Small intestine (tissue), 7 donors: ENCODE measurements around the gene MAP1B. TPM values are rescaled to one million over a fixed set of nuclear protein-coding genes. Genes with fewer than 3 reads are reported as not detected.

ENCODE experiments used
- DNase-seq, 2 donors: peaks; one replicate each; pipeline versions ENCODE4 v3.0.0 to v3.0.0-alpha.2; 2013
- FAIRE-seq: peaks from 2 replicates; lab custom pipeline; 2012; peaks lifted over from hg19 to GRCh38; lab: Jason Lieb, UNC
- H3K27ac ChIP-seq, 3 donors: one replicate each; pipeline ENCODE4 v1.5.1; 2013; ENCODE audit warnings: low read length in 2 of 3, mild to moderate bottlenecking in 2 of 3, control low read depth in 1 of 3, inconsistent platforms in 1 of 3, low read depth in 1 of 3, moderate library complexity in 1 of 3
- H3K27me3 ChIP-seq, 3 donors: one replicate each; pipeline ENCODE4 v1.6.1; 2013; ENCODE audit warnings: low read length in 3 of 3, inconsistent platforms in 1 of 3; ENCODE audit not compliant: control insufficient read depth in 3 of 3, insufficient read depth in 3 of 3
- H3K36me3 ChIP-seq, 3 donors: one replicate each; pipeline ENCODE4 v1.6.1; 2013; ENCODE audit warnings: low read length in 3 of 3, inconsistent platforms in 1 of 3, low read depth in 1 of 3, mild to moderate bottlenecking in 1 of 3, moderate library complexity in 1 of 3; ENCODE audit not compliant: control insufficient read depth in 3 of 3, insufficient read depth in 2 of 3
- H3K4me1 ChIP-seq, 3 donors: one replicate each; pipeline ENCODE4 v1.6.1; 2013; ENCODE audit warnings: low read length in 2 of 3, inconsistent platforms in 1 of 3, low read depth in 1 of 3, mild to moderate bottlenecking in 1 of 3, moderate library complexity in 1 of 3; ENCODE audit not compliant: control insufficient read depth in 3 of 3, insufficient read depth in 2 of 3
- H3K4me3 ChIP-seq, 3 donors: one replicate each; pipeline ENCODE4 v1.5.1; 2013; ENCODE audit warnings: low read length in 3 of 3, control low read depth in 1 of 3, inconsistent platforms in 1 of 3, low read depth in 1 of 3, mild to moderate bottlenecking in 1 of 3, moderate library complexity in 1 of 3
- H3K9me3 ChIP-seq, 2 donors: one replicate each; pipeline ENCODE4 v1.6.1; 2013; ENCODE audit warnings: low read depth in 1 of 2, low read length in 1 of 2; ENCODE audit not compliant: control insufficient read depth in 2 of 2, insufficient read depth in 1 of 2
- WGBS, 3 donors: extraction: QIAGEN DNeasy Blood & Tissue Kit; methylation state at CpG; one replicate each; pipeline ENCODE4 v1.1.7; 2013; 5-methylcytosine and 5-hydroxymethylcytosine counted together
- polyA plus RNA-seq, 4 donors: library from polyadenylated mRNA; stranded (reverse) in 3 of 4; unstranded in 1 of 4; fragments of 200-250 nt in 3 of 4; fragments of 120-200 nt in 1 of 4; gene quantifications; one replicate each; pipeline versions ENCODE4 v1.2.1 to v1.2.3, GENCODE V29; 2013
- donor health status: healthy with polysubstance abuse.
- donor health status: control.
- donor health status: control.
- donor health status: Bipolar disorder and iron deficiency.
- donor health status: healthy.

Gene MAP1B
- polyA plus RNA-seq, 4 donors = 0.45 to 7.4 (median 2.7) TPM

- Histone ChIP-seq H3K27ac (no peak overlapping the region), H3K4me1 (no peaks in the 10 kb centered on the region)
Measured at GRCh38 chr5:72243706-72244105, 136.4 kb downstream of the MAP1B start.

GRCh38 chr5:72244862-72245371, 137.6 kb downstream of the MAP1B start:
- Histone ChIP-seq H3K9me3 (no peaks in the 10 kb centered on the region), H3K27me3 (no peaks in the 10 kb centered on the region), H3K36me3 (no peaks in the 10 kb centered on the region), H3K27ac (no peak overlapping the region), H3K4me1 (no peaks in the 10 kb centered on the region), H3K4me3 (no peak overlapping the region)
- no peak for FAIRE-seq
- peak; percentile 8 to 9 for DNase-seq
- WGBS, 3 donors = 84 to 100% (median 93%) methylated on average over 2 of the region's 2 CpGs

More at GRCh38 chr5:72243706-72244105, 136.4 kb downstream of the MAP1B start:
- FAIRE-seq = no peak
- no peaks in the 10 kb centered on the region for H3K27me3 ChIP-seq
- WGBS, 3 donors = 87 to 94% (median 87%) methylated on average over 2 of the region's 2 CpGs
- DNase-seq = no peak
- no peaks in the 10 kb centered on the region for H3K36me3 ChIP-seq
- no peak overlapping the region for H3K4me3 ChIP-seq
- H3K9me3 ChIP-seq = no peaks in the 10 kb centered on the region

GRCh38 chr5:72245546-72245945, 138.3 kb downstream of the MAP1B start:
- Histone ChIP-seq H3K4me1 (no peaks in the 10 kb centered on the region), H3K27ac (no peak overlapping the region), H3K27me3 (no peaks in the 10 kb centered on the region), H3K9me3 (no peaks in the 10 kb centered on the region), H3K4me3 (no peak overlapping the region), H3K36me3 (no peaks in the 10 kb centered on the region)
- WGBS, 3 donors = 87 to 97% (median 90%) methylated on average over 1 of the region's 1 CpG
- no peak for DNase-seq
- no peak for FAIRE-seq

- WGBS, 3 donors = 72 to 89% (median 85%) methylated on average over 3 of the region's 3 CpGs
- peak in 1 of 2 donors; percentile 20 for DNase-seq
- Histone ChIP-seq H3K27me3 (no peaks in the 10 kb centered on the region), H3K9me3 (no peaks in the 10 kb centered on the region), H3K4me1 (no peaks in the 10 kb centered on the region), H3K36me3 (no peaks in the 10 kb centered on the region), H3K27ac (peak overlapping the region in 1 of 3 donors; percentile 29), H3K4me3 (no peak overlapping the region)
- FAIRE-seq = no peak
Measured at GRCh38 chr5:72245951-72246532, 138.8 kb downstream of the MAP1B start.

- Histone ChIP-seq H3K27me3 (no peaks in the 10 kb centered on the region), H3K4me3 (no peak overlapping the region), H3K9me3 (no peaks in the 10 kb centered on the region), H3K36me3 (no peaks in the 10 kb centered on the region), H3K4me1 (no peaks in the 10 kb centered on the region), H3K27ac (no peak overlapping the region)
- DNase-seq = no peak
- FAIRE-seq = no peak
- WGBS, 3 donors = 67 to 81% (median 78%) methylated on average over 4 of the region's 4 CpGs
Measured at GRCh38 chr5:72246954-72247442, 139.7 kb downstream of the MAP1B start.

GRCh38 chr5:72248410-72248981, 141.2 kb downstream of the MAP1B start:
- Histone ChIP-seq H3K4me1 (no peaks in the 10 kb centered on the region), H3K27me3 (no peaks in the 10 kb centered on the region), H3K27ac (no peak overlapping the region), H3K4me3 (no peak overlapping the region), H3K36me3 (no peaks in the 10 kb centered on the region), H3K9me3 (no peaks in the 10 kb centered on the region)
- FAIRE-seq = peak; percentile 59
- 79 to 90% (median 82%) methylated on average over 2 of the region's 2 CpGs for WGBS, 3 donors
- DNase-seq = peak; percentile 19 to 42

GRCh38 chr5:72251386-72251785, 144.1 kb downstream of the MAP1B start:
- WGBS, 3 donors = 95 to 99% (median 95%) methylated on average over 1 of the region's 1 CpG
- Histone ChIP-seq H3K4me1 (no peaks in the 10 kb centered on the region), H3K9me3 (no peaks in the 10 kb centered on the region), H3K4me3 (no peak overlapping the region), H3K27me3 (no peaks in the 10 kb centered on the region), H3K27ac (no peak overlapping the region), H3K36me3 (no peaks in the 10 kb centered on the region)
- DNase-seq = no peak
- FAIRE-seq = no peak

GRCh38 chr5:72252008-72252407, 144.7 kb downstream of the MAP1B start:
- no peak overlapping the region for H3K27ac ChIP-seq
- FAIRE-seq (no peak), DNase-seq (no peak)
- H3K36me3 ChIP-seq = no peaks in the 10 kb centered on the region
- H3K27me3 ChIP-seq = no peaks in the 10 kb centered on the region
- no peaks in the 10 kb centered on the region for H3K4me1 ChIP-seq
- H3K4me3 ChIP-seq = no peak overlapping the region
- no peaks in the 10 kb centered on the region for H3K9me3 ChIP-seq
